ENCODE data around the gene OSER1.
"Not testable (repeated sequence)": the region's sequence is repeated elsewhere in the genome, so short reads cannot be mapped to it uniquely, and the experiment has no call there.

Gene OSER1

DNA sequence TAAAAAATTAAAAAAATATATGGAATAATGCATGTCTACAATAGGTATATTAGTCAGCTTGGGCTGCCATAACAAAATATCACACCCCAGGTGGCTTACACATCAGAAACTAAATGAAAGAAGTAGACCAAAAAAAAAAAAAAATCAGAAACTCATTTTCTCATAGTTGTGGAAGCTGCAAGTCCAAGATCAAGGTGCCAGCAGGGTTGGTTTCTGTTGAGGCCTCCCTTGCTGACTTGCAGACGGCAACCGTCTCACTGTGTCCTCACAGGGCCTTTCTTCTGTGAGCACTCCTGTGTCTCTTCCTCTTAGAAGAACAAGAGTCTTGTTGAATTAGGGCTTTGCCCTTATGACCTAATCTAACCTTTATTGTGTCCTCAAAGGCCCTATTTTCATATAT is 25.1 kb upstream of the OSER1 start:
- no peaks in the 10 kb centered on the region for H3K36me3 ChIP-seq (ENCODE audit: insufficient read depth, low read length)
- H3K79me2 ChIP-seq (ENCODE audit: insufficient read depth, low read length) = no peaks in the 10 kb centered on the region
- no peaks in the 10 kb centered on the region for H4K20me1 ChIP-seq (ENCODE audit: insufficient read depth, low read length, poor library complexity, severe bottlenecking)
- H3K9me3 ChIP-seq (ENCODE audit: insufficient read depth, low read depth, low read length) = no peaks in the 10 kb centered on the region
- H2AFZ ChIP-seq (ENCODE audit: low read length) = no peak overlapping the region
- H3K4me2 ChIP-seq (ENCODE audit: low read depth, low read length, poor library complexity, severe bottlenecking) = no peak overlapping the region
- no peaks in the 10 kb centered on the region for H3K4me1 ChIP-seq (ENCODE audit: insufficient read depth, low read length, poor library complexity, severe bottlenecking)
- H3K9ac ChIP-seq (ENCODE audit: low read depth, low read length, poor library complexity, severe bottlenecking) = no peak overlapping the region
- H3F3A ChIP-seq (ENCODE audit: low read depth) = no peaks in the 10 kb centered on the region
- TF ChIP-seq, protein P1, sequence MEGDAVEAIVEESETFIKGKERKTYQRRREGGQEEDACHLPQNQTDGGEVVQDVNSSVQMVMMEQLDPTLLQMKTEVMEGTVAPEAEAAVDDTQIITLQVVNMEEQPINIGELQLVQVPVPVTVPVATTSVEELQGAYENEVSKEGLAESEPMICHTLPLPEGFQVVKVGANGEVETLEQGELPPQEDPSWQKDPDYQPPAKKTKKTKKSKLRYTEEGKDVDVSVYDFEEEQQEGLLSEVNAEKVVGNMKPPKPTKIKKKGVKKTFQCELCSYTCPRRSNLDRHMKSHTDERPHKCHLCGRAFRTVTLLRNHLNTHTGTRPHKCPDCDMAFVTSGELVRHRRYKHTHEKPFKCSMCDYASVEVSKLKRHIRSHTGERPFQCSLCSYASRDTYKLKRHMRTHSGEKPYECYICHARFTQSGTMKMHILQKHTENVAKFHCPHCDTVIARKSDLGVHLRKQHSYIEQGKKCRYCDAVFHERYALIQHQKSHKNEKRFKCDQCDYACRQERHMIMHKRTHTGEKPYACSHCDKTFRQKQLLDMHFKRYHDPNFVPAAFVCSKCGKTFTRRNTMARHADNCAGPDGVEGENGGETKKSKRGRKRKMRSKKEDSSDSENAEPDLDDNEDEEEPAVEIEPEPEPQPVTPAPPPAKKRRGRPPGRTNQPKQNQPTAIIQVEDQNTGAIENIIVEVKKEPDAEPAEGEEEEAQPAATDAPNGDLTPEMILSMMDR (conservative IDR thresholded peaks at IDR 0.05; ENCODE audit: low read length) = no peak
- TF ChIP-seq EZH2phosphoT487 (IDR thresholded peaks at IDR 0.05; ENCODE audit: borderline replicate concordance) = no peak
- H3K9me2 ChIP-seq (replicated peaks; ENCODE audit: low read depth, low read length) = no peaks in the 10 kb centered on the region
- H3K27me3 ChIP-seq (ENCODE audit: insufficient read depth, low read length, poor library complexity, severe bottlenecking) = no peaks in the 10 kb centered on the region
- H3K4me3 ChIP-seq (ENCODE audit: low read length, poor library complexity, severe bottlenecking) = no peak overlapping the region

DNA sequence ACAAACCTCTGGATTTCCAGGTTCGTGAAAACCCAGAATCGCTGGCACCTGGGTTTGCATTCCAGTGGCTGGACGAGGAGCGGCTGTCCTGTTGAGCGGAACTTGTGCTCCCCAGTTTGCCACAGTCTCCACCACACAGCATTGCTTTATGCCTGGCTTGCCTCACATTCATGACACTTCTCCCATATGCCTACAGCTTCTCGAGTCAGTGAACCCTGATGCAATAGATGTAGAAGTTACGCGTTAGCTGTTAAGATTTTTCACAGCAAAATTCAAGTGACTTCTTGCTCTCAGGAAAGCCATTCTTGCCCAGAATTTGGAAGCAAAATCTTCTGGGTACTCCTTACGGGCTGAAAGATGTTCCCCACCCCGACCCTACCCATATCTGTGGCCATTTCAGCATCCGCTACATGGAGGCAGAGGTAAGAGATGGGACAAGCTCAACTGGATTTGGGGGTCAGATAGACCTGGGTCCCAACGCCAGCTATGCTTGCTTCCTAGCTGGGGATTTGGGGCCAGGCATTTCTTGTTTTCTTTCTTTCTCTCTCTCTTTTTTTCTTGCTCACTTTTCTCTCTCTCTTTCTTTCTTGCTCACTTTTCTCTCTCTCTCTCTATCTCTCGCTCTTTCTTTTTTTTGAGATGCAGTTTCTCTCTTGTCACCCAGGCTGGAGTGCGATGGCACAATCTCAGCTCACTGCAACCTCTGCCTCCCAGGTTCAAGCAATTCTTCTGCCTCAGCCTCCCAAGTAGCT is 24.2 kb upstream of the OSER1 start:
- Histone ChIP-seq H3K4me2 (ENCODE audit: low read depth, low read length, poor library complexity, severe bottlenecking) (no peak overlapping the region), H3K9me2 (replicated peaks; ENCODE audit: low read depth, low read length) (no peaks in the 10 kb centered on the region), H3K79me2 (ENCODE audit: insufficient read depth, low read length) (no peaks in the 10 kb centered on the region), H3F3A (ENCODE audit: low read depth) (no peaks in the 10 kb centered on the region), H3K9ac (ENCODE audit: low read depth, low read length, poor library complexity, severe bottlenecking) (no peak overlapping the region), H3K36me3 (ENCODE audit: insufficient read depth, low read length) (no peaks in the 10 kb centered on the region), H3K9me3 (ENCODE audit: insufficient read depth, low read depth, low read length) (no peaks in the 10 kb centered on the region), H4K20me1 (ENCODE audit: insufficient read depth, low read length, poor library complexity, severe bottlenecking) (no peaks in the 10 kb centered on the region), H3K27me3 (ENCODE audit: insufficient read depth, low read length, poor library complexity, severe bottlenecking) (no peaks in the 10 kb centered on the region), H2AFZ (ENCODE audit: low read length) (no peak overlapping the region), H3K4me1 (ENCODE audit: insufficient read depth, low read length, poor library complexity, severe bottlenecking) (no peaks in the 10 kb centered on the region), H3K4me3 (ENCODE audit: low read length, poor library complexity, severe bottlenecking) (no peak overlapping the region)
- no peak for TF ChIP-seq EZH2phosphoT487 (IDR thresholded peaks at IDR 0.05; ENCODE audit: borderline replicate concordance)
- TF ChIP-seq, protein P1 (conservative IDR thresholded peaks at IDR 0.05; ENCODE audit: low read length) = no peak

DNA sequence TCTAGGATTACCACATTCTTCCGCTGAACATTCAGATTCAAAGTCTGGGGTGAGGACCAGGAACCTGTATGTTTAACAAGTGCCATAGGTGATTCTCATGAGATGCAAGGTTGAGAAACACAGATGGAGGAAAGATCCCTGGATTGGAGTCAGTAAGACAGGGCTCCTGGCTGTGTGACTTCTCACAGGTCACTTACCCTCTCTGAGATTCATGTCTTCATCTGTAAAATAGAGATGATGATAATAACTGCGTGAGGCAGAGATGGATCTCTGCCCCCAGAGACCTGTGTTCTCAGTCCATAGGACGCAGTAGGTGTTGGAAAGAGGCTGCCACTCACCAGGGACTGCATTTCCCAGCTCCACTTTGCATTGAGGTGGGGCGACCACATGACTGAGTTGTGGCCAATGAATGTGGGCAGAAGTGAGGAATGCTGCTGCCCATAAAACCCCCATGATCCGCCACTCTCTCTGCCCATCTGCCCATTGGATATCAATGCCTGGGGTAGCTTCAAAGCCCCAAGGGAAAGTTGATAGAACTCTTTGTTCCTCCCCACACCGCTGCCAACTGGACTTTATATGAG is 23.0 kb upstream of the OSER1 start:
- H3K9me2 ChIP-seq (replicated peaks; ENCODE audit: low read depth, low read length) = no peaks in the 10 kb centered on the region
- H2AFZ ChIP-seq (ENCODE audit: low read length) = no peak overlapping the region

DNA sequence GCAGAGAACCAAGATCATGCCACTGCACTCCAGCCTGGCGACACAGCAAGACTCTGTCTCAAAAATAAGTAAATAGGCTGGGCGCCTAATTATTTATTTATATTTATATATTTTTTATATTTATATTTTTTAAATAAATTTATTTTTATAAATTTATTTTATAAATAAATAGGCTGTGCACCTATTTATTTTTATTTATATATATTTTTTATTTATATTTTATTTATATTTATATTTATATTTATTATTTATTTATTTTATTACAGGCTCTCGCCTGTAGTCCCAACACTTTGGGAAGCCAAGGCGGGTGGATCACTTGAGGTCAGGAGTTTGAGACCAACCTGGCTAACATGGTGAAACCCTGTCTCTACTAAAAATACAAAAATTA is 21.9 kb upstream of the OSER1 start:
- not testable (repeated sequence) for H3K4me1 ChIP-seq (ENCODE audit: insufficient read depth, low read length, poor library complexity, severe bottlenecking); H3F3A ChIP-seq (ENCODE audit: low read depth); H3K4me2 ChIP-seq (ENCODE audit: low read depth, low read length, poor library complexity, severe bottlenecking); H4K20me1 ChIP-seq (ENCODE audit: insufficient read depth, low read length, poor library complexity, severe bottlenecking); H2AFZ ChIP-seq (ENCODE audit: low read length); H3K9ac ChIP-seq (ENCODE audit: low read depth, low read length, poor library complexity, severe bottlenecking); H3K36me3 ChIP-seq (ENCODE audit: insufficient read depth, low read length); H3K9me2 ChIP-seq (replicated peaks; ENCODE audit: low read depth, low read length); H3K27me3 ChIP-seq (ENCODE audit: insufficient read depth, low read length, poor library complexity, severe bottlenecking); H3K79me2 ChIP-seq (ENCODE audit: insufficient read depth, low read length); H3K9me3 ChIP-seq (ENCODE audit: insufficient read depth, low read depth, low read length); H3K4me3 ChIP-seq (ENCODE audit: low read length, poor library complexity, severe bottlenecking)

More for the DNA sequence above, 23.0 kb upstream of the OSER1 start:
- H3K4me2 ChIP-seq (ENCODE audit: low read depth, low read length, poor library complexity, severe bottlenecking) = no peak overlapping the region
- H3K4me1 ChIP-seq (ENCODE audit: insufficient read depth, low read length, poor library complexity, severe bottlenecking) = no peaks in the 10 kb centered on the region
- H3F3A ChIP-seq (ENCODE audit: low read depth) = no peaks in the 10 kb centered on the region
- no peaks in the 10 kb centered on the region for H3K9me3 ChIP-seq (ENCODE audit: insufficient read depth, low read depth, low read length)
- H3K4me3 ChIP-seq (ENCODE audit: low read length, poor library complexity, severe bottlenecking) = no peak overlapping the region
- H3K27me3 ChIP-seq (ENCODE audit: insufficient read depth, low read length, poor library complexity, severe bottlenecking) = no peaks in the 10 kb centered on the region
- no peaks in the 10 kb centered on the region for H3K79me2 ChIP-seq (ENCODE audit: insufficient read depth, low read length)
- H3K36me3 ChIP-seq (ENCODE audit: insufficient read depth, low read length) = no peaks in the 10 kb centered on the region
- H3K9ac ChIP-seq (ENCODE audit: low read depth, low read length, poor library complexity, severe bottlenecking) = no peak overlapping the region
- H4K20me1 ChIP-seq (ENCODE audit: insufficient read depth, low read length, poor library complexity, severe bottlenecking) = no peaks in the 10 kb centered on the region
- TF ChIP-seq, protein P1 (conservative IDR thresholded peaks at IDR 0.05; ENCODE audit: low read length) = no peak
- TF ChIP-seq EZH2phosphoT487 (IDR thresholded peaks at IDR 0.05; ENCODE audit: borderline replicate concordance) = no peak

Measured in Loucy (cell line).